HepG2 (cell line): ENCODE data around the gene STAP2. TPM values are rescaled to one million over a fixed set of nuclear protein-coding genes. Genes with fewer than 3 reads are reported as not detected.

Experiments
- ATAC-seq: fragments of 200-7000 bp; cut with Tn5 transposase; 3 replicates; pipeline ENCODE4 v1.9.1; 2020; ENCODE audit warnings: mild to moderate bottlenecking, moderate library complexity
- BruUV-seq: library from RNA; stranded (reverse); fragments of 400-500 nt; replicated peaks from 2 replicates; lab custom pipeline; 2021; lab: Mats Ljungman, UMichigan
- CTCF ChIA-PET: fragments of 300-600 bp; formaldehyde crosslinking; extraction: SDS; loops from one replicate; lab custom pipeline; 2021; ENCODE audit warnings: low total read pairs, inconsistent platforms, low intra/inter-chr PET ratio; lab: Yijun Ruan, JAX
- POLR2A ChIA-PET: fragments of 350-600 bp; sonication (Branson Sonifier 250); formaldehyde crosslinking; loops from one replicate; lab custom pipeline; 2020; ENCODE audit warnings: antibody characterized with exemption, inconsistent platforms; lab: Yijun Ruan, JAX
- DNase-seq: peaks from one replicate; pipeline ENCODE4 v3.0.0-alpha.2; 2015; ENCODE audit warnings: low spot score
- FAIRE-seq: peaks from 3 replicates; lab custom pipeline; 2011; peaks lifted over from hg19 to GRCh38; lab: Jason Lieb, UNC
- H2AFZ ChIP-seq: one replicate; pipeline ENCODE4 v1.6.1; 2011; ENCODE audit warnings: low read length, inconsistent platforms
- H3K27ac ChIP-seq: fragments of 300-600 bp; 3 replicates; pipeline ENCODE4 v1.8.0; 2011; ENCODE audit warnings: mixed run types, mild to moderate bottlenecking, mixed read lengths, low read length, inconsistent platforms; ENCODE audit not compliant: insufficient read depth; ENCODE audit errors: extremely low read length
- H3K27me3 ChIP-seq, 2 experiments: fragments of 200-600 bp in 1 of 2; 2 replicates in 1 of 2; 3 replicates in 1 of 2; pipeline versions ENCODE4 v1.6.0 to v1.8.0; 2011; ENCODE audit warnings: low read length in 2 of 2, mild to moderate bottlenecking in 2 of 2, moderate library complexity in 2 of 2, inconsistent platforms in 1 of 2; ENCODE audit not compliant: insufficient read depth in 2 of 2, control insufficient read depth in 1 of 2
- H3K36me3 ChIP-seq, 2 experiments: fragments of 200-600 bp in 1 of 2; replicated peaks in 1 of 2; 2 replicates in 1 of 2; 3 replicates in 1 of 2; pipeline versions ENCODE4 v1.5.1 to v1.8.0; 2011; ENCODE audit warnings: low read length in 2 of 2, inconsistent platforms in 1 of 2; ENCODE audit not compliant: insufficient read depth in 2 of 2, control insufficient read depth in 1 of 2
- H3K4me1 ChIP-seq: 2 replicates; pipeline ENCODE4 v1.5.1; 2012; ENCODE audit warnings: low read length, inconsistent platforms; ENCODE audit not compliant: insufficient read depth
- H3K4me2 ChIP-seq: 2 replicates; pipeline ENCODE4 v1.6.0; 2011; ENCODE audit warnings: low read depth, low read length, inconsistent platforms
- H3K4me3 ChIP-seq, 3 experiments: fragments of 200-600 bp in 1 of 3; sonication (generic), shearing (Covaris generic) in 1 of 3; replicated peaks in 1 of 3; 2 replicates each; pipeline ENCODE4 v1.5.1; 2011 to 2016; ENCODE audit warnings: low read length in 3 of 3, inconsistent platforms in 2 of 3, low read depth in 2 of 3, mild to moderate bottlenecking in 2 of 3, control low read depth in 1 of 3, mixed read lengths in 1 of 3; ENCODE audit not compliant: insufficient read depth in 1 of 3
- H3K79me2 ChIP-seq: one replicate; pipeline ENCODE4 v1.6.1; 2011; ENCODE audit warnings: low read length, inconsistent platforms; ENCODE audit not compliant: insufficient read depth
- H3K9ac ChIP-seq: 2 replicates; pipeline ENCODE4 v1.6.0; 2011; ENCODE audit warnings: mild to moderate bottlenecking, low read depth, low read length, inconsistent platforms; ENCODE audit not compliant: insufficient read depth
- H3K9me3 ChIP-seq: 2 replicates; pipeline ENCODE4 v1.5.1; 2012; ENCODE audit warnings: mild to moderate bottlenecking, low read length
- H4K20me1 ChIP-seq: 2 replicates; pipeline ENCODE4 v1.6.0; 2011; ENCODE audit warnings: inconsistent platforms, mild to moderate bottlenecking, low read length, moderate library complexity; ENCODE audit not compliant: insufficient read depth
- ATM ChIP-seq: fragments of 450-650 bp; IDR thresholded peaks from 2 replicates; pipeline ENCODE4 v1.7.1; 2017; ENCODE audit warnings: mild to moderate bottlenecking, borderline replicate concordance
- GLMP ChIP-seq: sonication (generic); formaldehyde crosslinking; IDR thresholded peaks from 2 replicates; pipeline ENCODE4 v1.9.0; 2021; ENCODE audit warnings: missing genetic modification reagents, mild to moderate bottlenecking, borderline replicate concordance
- HES4 ChIP-seq: sonication (generic); formaldehyde crosslinking; IDR thresholded peaks from 2 replicates; pipeline ENCODE4 v1.9.0; 2021; ENCODE audit warnings: mild to moderate bottlenecking, missing genetic modification reagents, borderline replicate concordance
- MBNL3 ChIP-seq: fragments of 250-450 bp; sonication (Bioruptor Pico); conservative IDR thresholded peaks from 2 replicates; pipeline ENCODE4 v1.8.0; 2022; ENCODE audit warnings: mild to moderate bottlenecking, inconsistent platforms
- MED1 ChIP-seq: sonication (generic); formaldehyde crosslinking; IDR thresholded peaks from 2 replicates; pipeline ENCODE4 v1.4.0; 2020; ENCODE audit warnings: missing genetic modification reagents
- MED8 ChIP-seq: sonication (generic); formaldehyde crosslinking; IDR thresholded peaks from 2 replicates; pipeline ENCODE4 v1.8.1; 2023; ENCODE audit warnings: mild to moderate bottlenecking, missing genetic modification reagents; ENCODE audit not compliant: insufficient replicate concordance
- MYC ChIP-seq: sonication (generic); formaldehyde crosslinking; IDR thresholded peaks from 2 replicates; pipeline ENCODE4 v1.9.0; 2021; ENCODE audit warnings: missing genetic modification reagents, borderline replicate concordance
- NFATC3 ChIP-seq: sonication (generic); formaldehyde crosslinking; IDR thresholded peaks from 2 replicates; pipeline ENCODE4 v1.5.1; 2020; ENCODE audit warnings: mild to moderate bottlenecking, missing genetic modification reagents
- REL ChIP-seq: sonication (generic); formaldehyde crosslinking; conservative IDR thresholded peaks from 2 replicates; pipeline ENCODE4 v1.8.0; 2022; ENCODE audit warnings: mild to moderate bottlenecking, missing genetic modification reagents, moderate library complexity
- SMAD9 ChIP-seq: sonication (generic); formaldehyde crosslinking; IDR thresholded peaks from 2 replicates; pipeline ENCODE4 v1.5.1; 2020; ENCODE audit warnings: mild to moderate bottlenecking, missing genetic modification reagents
- TCF7 ChIP-seq: sonication (generic); IDR thresholded peaks from 2 replicates; pipeline ENCODE4 v1.6.1; 2016; ENCODE audit warnings: antibody characterized with exemption, low read depth
- ZMYM2 ChIP-seq: sonication (generic); formaldehyde crosslinking; IDR thresholded peaks from 2 replicates; pipeline ENCODE4 v1.8.0; 2022; ENCODE audit warnings: mild to moderate bottlenecking, missing genetic modification reagents
- ZNF253 ChIP-seq: sonication (generic); formaldehyde crosslinking; IDR thresholded peaks from 2 replicates; pipeline ENCODE4 v1.8.0; 2022; ENCODE audit warnings: mild to moderate bottlenecking, missing genetic modification reagents, borderline replicate concordance
- ZNF569 ChIP-seq: sonication (generic); formaldehyde crosslinking; IDR thresholded peaks from 2 replicates; pipeline ENCODE4 v1.5.0; 2020; ENCODE audit warnings: mild to moderate bottlenecking, missing genetic modification reagents, moderate library complexity, borderline replicate concordance
- ZNF570 ChIP-seq: sonication (generic); formaldehyde crosslinking; IDR thresholded peaks from 2 replicates; pipeline ENCODE4 v1.4.0; 2020; ENCODE audit warnings: mild to moderate bottlenecking, missing genetic modification reagents, borderline replicate concordance
- ZNF816 ChIP-seq: sonication (generic); formaldehyde crosslinking; IDR thresholded peaks from 2 replicates; pipeline ENCODE4 v1.8.0; 2022; ENCODE audit warnings: missing genetic modification reagents, mild to moderate bottlenecking, borderline replicate concordance
- WGBS: methylation state at CpG from one replicate; pipeline ENCODE4 v1.1.6; 2017; ENCODE audit warnings: low lambda C conversion rate; 5-methylcytosine and 5-hydroxymethylcytosine counted together
- in situ Hi-C: cut with HindIII; loops from 2 replicates; pipeline ENCODE4 v1.10.0; 2017; ENCODE audit warnings: low pct_unique_long_range_greater_than_20kb; ENCODE audit not compliant: extremely low pct_ligation_motif_present
- intact Hi-C: fragments of 100-400 bp; cut with micrococcal nuclease; formaldehyde crosslinking; loops from one replicate; pipeline ENCODE4 v1.10.0; 2022; ENCODE audit not compliant: unreplicated experiment
- polyA plus RNA-seq, 8 experiments: library from polyadenylated mRNA; depleted of rRNA in 3 of 8; stranded (reverse) in 7 of 8; unstranded in 1 of 8; fragments of >200 nt; fragmentation: Illumina TruSeq in 4 of 8; extraction: Trizol in 4 of 8; gene quantifications; 2 replicates each; pipeline versions ENCODE4 v1.2.1 to v1.2.3, GENCODE V29; 2011 to 2016; ENCODE audit warnings: low read depth in 4 of 8, missing spikeins in 1 of 8, mixed read lengths in 1 of 8; ENCODE audit not compliant: insufficient read depth in 1 of 8
- total RNA-seq, 5 experiments: library from RNA; depleted of rRNA; stranded (reverse); fragments of >200 nt; fragmentation: Illumina TruSeq; extraction: Trizol; gene quantifications; 2 replicates each; pipeline ENCODE4 v1.2.3, GENCODE V29; 2016; ENCODE audit warnings: low read depth in 1 of 5
- TF ChIP-seq, protein P1 (sequence below), 2 experiments: sonication (generic) in 1 of 2; formaldehyde crosslinking in 1 of 2; IDR thresholded peaks; 2 replicates each; pipeline versions ENCODE4 v1.4.0 to v1.6.1; 2016 to 2020; ENCODE audit warnings: borderline replicate concordance in 1 of 2, low read depth in 1 of 2, mild to moderate bottlenecking in 1 of 2, missing genetic modification reagents in 1 of 2

Gene STAP2
- total and polyA plus RNA-seq, 2 of the 13 experiments (the other 11 are each of a cell fraction or from before 2014, with no cell fraction given), result 39.0 to 43.7 TPM

GRCh38 chr19:4343370-4344307, 5.0 kb upstream of the STAP2 start, which contains the start of gene MPND:
MPND (plus strand) TSS chr19:4343562; CDS start chr19:4343594, 32 bp downstream.
- in situ Hi-C loops, result no loop called here
- intact Hi-C loops, result loop anchor here (2.0 to 5.0 kb wide), 2 partner anchors 77 to 716 kb away; partner anchors contain the start of gene CACTIN
- TF ChIP-seq, protein P1, sequence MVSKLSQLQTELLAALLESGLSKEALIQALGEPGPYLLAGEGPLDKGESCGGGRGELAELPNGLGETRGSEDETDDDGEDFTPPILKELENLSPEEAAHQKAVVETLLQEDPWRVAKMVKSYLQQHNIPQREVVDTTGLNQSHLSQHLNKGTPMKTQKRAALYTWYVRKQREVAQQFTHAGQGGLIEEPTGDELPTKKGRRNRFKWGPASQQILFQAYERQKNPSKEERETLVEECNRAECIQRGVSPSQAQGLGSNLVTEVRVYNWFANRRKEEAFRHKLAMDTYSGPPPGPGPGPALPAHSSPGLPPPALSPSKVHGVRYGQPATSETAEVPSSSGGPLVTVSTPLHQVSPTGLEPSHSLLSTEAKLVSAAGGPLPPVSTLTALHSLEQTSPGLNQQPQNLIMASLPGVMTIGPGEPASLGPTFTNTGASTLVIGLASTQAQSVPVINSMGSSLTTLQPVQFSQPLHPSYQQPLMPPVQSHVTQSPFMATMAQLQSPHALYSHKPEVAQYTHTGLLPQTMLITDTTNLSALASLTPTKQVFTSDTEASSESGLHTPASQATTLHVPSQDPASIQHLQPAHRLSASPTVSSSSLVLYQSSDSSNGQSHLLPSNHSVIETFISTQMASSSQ (IDR thresholded peaks at IDR 0.05; ENCODE audit: low read depth), result no peak
- TF ChIP-seq, protein P1 (CRISPR knock-in tag; IDR thresholded peaks at IDR 0.05; ENCODE audit: borderline replicate concordance), result peak; percentile 33; the same call in 1 of the 2 replicates
- TF ChIP-seq GLMP (CRISPR knock-in tag) (no peak), TCF7 (no peak), MBNL3 (CRISPR knock-in tag) (no peak), MED8 (CRISPR knock-in tag) (no peak), NFATC3 (CRISPR knock-in tag) (no peak), REL (CRISPR knock-in tag) (0 out of 2 replicates have a peak, but pooled peaks have one; percentile 47), SMAD9 (no peak), ZMYM2 (CRISPR knock-in tag) (no peak), ATM (no peak), ZNF253 (CRISPR knock-in tag) (no peak; the same call in 1 of the 2 replicates), MYC (no peak; the same call in 1 of the 2 replicates), ZNF816 (no peak), ZNF570 (CRISPR knock-in tag) (no peak), MED1 (CRISPR knock-in tag) (no peak), ZNF569 (CRISPR knock-in tag) (no peak), HES4 (CRISPR knock-in tag) (peak; percentile 57; the same call in 1 of the 2 replicates)

More at GRCh38 chr19:4343370-4344307, 5.0 kb upstream of the STAP2 start, which contains the start of gene MPND:
- Histone ChIP-seq H3K79me2 (peaks cover 3% of the 10 kb centered on the region), H3K27ac (peak within 1 kb of the TSS; percentile 98), H3K4me2 (peak within 1 kb of the TSS; percentile 99), H3K9me3 (no peaks in the 10 kb centered on the region), H3K4me1 (peaks cover 52% of the 10 kb centered on the region), H3K9ac (peak within 1 kb of the TSS; percentile 88), H3K4me3 (peak within 1 kb of the TSS; percentile 69 to 88 (median 88)), H4K20me1 (no peaks in the 10 kb centered on the region), H2AFZ (no peak within 1 kb of the TSS), H3K27me3 (no peaks in the 10 kb centered on the region; a peak in 1 of 5 replicates), H3K36me3 (no peaks in the 10 kb centered on the region)
- no TSS peak for BruUV-seq
- ATAC-seq (peak; percentile 75), FAIRE-seq (no peak), DNase-seq (peak; percentile 72)
- CTCF ChIA-PET, result no interaction called here
- POLR2A ChIA-PET, result interaction anchor here (0.9 to 4.7 kb wide), 29 partner anchors 9 to 285 kb away, joined by 3 to 66 read pairs (median 7); partner anchors contain the start of genes HDGFL2, LRG1, PLIN5 and SH3GL1
- 5% methylated on average over 26 of the region's 101 CpGs for WGBS
